AG04450 (cell line): Measurements from ENCODE around the gene LRRC51. TPM values are rescaled to one million over a fixed set of nuclear protein-coding genes. Genes with fewer than 3 reads are reported as not detected.

Experiments used
- CTCF ChIA-PET: fragments of 300-600, 350-600 bp; formaldehyde crosslinking; extraction: SDS; loops from one replicate; lab custom pipeline; 2022; ENCODE audit warnings: antibody characterized with exemption, inconsistent platforms; lab: Charles Lee
- POLR2A ChIA-PET: fragments of 350-600 bp; formaldehyde crosslinking; extraction: SDS; loops from one replicate; lab custom pipeline; 2021; ENCODE audit warnings: antibody characterized with exemption, inconsistent platforms; lab: Yijun Ruan, JAX
- DNase-seq: peaks from one replicate; pipeline ENCODE4 v3.0.0-alpha.2; 2011; ENCODE audit warnings: low read depth, low spot score
- H3K27ac ChIP-seq: one replicate; pipeline ENCODE4 v1.5.1; 2012; ENCODE audit warnings: low read depth, low read length, control low read depth
- H3K27me3 ChIP-seq: one replicate; pipeline ENCODE4 v1.6.0; 2012; ENCODE audit warnings: low read length; ENCODE audit not compliant: control insufficient read depth, insufficient read depth
- H3K4me3 ChIP-seq: 2 replicates; pipeline ENCODE4 v1.5.1; 2011; ENCODE audit warnings: mild to moderate bottlenecking, low read depth, low read length, control low read depth
- H3K9me3 ChIP-seq: 2 replicates; pipeline ENCODE4 v1.5.1; 2012; ENCODE audit warnings: low read length; ENCODE audit not compliant: control insufficient read depth, insufficient read depth
- CTCF ChIP-seq: IDR thresholded peaks from 2 replicates; pipeline ENCODE4 v1.5.1; 2011; ENCODE audit warnings: low read depth, low read length, control low read depth, inconsistent platforms
- polyA plus RNA-seq: library from polyadenylated mRNA; depleted of rRNA; stranded (reverse); fragments of >200 nt; gene quantifications from 2 replicates; pipeline ENCODE4 v1.2.3, GENCODE V29; 2011

The LRRC51 gene
- polyA plus RNA-seq, 1 experiment, result 8.6 TPM

GRCh38 chr11:72100462-72100861 is 19.8 kb downstream of the LRRC51 start:
- CTCF ChIA-PET, result interaction anchor here (1.4 to 6.1 kb wide), 4 partner anchors 10 to 123 kb away, joined by 5 to 52 read pairs (median 24); no protein-coding TSS in a partner anchor
- no peaks in the 10 kb centered on the region; the same call in none of the 2 replicates for H3K9me3 ChIP-seq
- H3K27ac ChIP-seq, result no peak overlapping the region
- TF ChIP-seq CTCF, result no peak
- DNase-seq, result no peak
- POLR2A ChIA-PET, result interaction anchor here (1.1 kb wide), 1 partner anchor 12 kb away, joined by 3 read pairs; the partner anchor contains the start of gene ANAPC15
- H3K4me3 ChIP-seq, result no peak overlapping the region
- H3K27me3 ChIP-seq, result no peaks in the 10 kb centered on the region

- Histone ChIP-seq H3K4me3 (peak overlapping the region; percentile 82), H3K9me3 (no peaks in the 10 kb centered on the region; the same call in none of the 2 replicates), H3K27me3 (no peaks in the 10 kb centered on the region), H3K27ac (no peak overlapping the region)
- no peak for TF ChIP-seq CTCF
- ChIA-PET CTCF (interaction anchor here (1.3 to 6.1 kb wide), 5 partner anchors 11 to 81 kb away, joined by 4 to 52 read pairs (median 15); no protein-coding TSS in a partner anchor), POLR2A (interaction anchor here (0.6 to 1.1 kb wide), 3 partner anchors 10 to 61 kb away, joined by 3 to 7 read pairs (median 3); partner anchors contain the start of gene ANAPC15)
- no peak for DNase-seq
These were observed 21.5 kb downstream of the LRRC51 start for GRCh38 chr11:72102162-72102561.

GRCh38 chr11:72102631-72102945 is 21.9 kb downstream of the LRRC51 start:
- H3K9me3 ChIP-seq, result no peaks in the 10 kb centered on the region; the same call in none of the 2 replicates
- ChIA-PET POLR2A (interaction anchor here (0.6 to 1.1 kb wide), 3 partner anchors 10 to 62 kb away, joined by 3 to 7 read pairs (median 3); partner anchors contain the start of gene ANAPC15), CTCF (interaction anchor here (1.3 to 6.1 kb wide), 5 partner anchors 12 to 81 kb away, joined by 4 to 52 read pairs (median 15); no protein-coding TSS in a partner anchor)

DNA sequence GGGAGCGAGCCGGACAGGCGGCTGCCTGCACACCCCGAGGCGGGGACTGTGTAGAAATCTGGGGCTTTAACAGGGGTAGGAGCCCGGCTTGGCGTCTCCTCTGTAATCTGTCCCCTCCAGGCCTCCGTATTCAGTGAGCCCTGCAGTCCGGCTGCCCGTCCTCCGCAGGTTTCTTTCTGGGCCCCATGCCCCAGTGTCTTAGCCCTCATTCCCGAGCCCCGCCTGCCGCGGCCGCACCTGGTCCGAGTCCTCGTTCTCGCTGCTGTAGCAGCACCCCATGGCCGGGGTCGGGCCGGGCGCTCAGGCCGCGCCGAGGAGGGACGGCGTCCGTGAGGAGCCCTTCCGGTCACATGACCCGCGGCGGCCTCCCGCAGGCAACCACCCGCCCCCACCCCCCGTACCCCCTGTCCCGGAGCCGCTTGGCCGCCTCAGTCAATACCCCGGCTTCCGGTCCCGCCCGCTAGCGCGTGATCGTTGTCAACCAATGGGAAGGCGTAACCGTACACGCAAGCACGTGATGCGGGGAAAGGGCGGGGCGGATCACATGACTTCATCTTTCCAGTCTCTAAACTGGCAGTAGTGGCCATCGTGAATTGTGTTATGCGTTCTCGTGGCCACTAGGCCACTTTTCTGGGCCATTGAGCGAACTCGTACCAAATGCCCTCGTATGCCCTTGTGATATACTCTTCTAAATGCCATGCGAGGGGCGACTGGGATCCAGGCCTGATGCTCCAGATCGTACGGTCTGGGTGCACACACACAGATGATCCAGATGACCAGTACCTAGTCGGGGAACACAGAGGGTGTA is 22.5 kb downstream of the LRRC51 start, which contains the start of gene LAMTOR1:
Gene LAMTOR1 (minus strand): TSS at position 352 of the 808 bp plus-strand sequence. CDS start 73 bp downstream, at position 279.
- Histone ChIP-seq H3K4me3 (peak within 1 kb of the TSS; percentile 82), H3K9me3 (no peaks in the 10 kb centered on the region; the same call in none of the 2 replicates), H3K27me3 (no peaks in the 10 kb centered on the region), H3K27ac (peak within 1 kb of the TSS; percentile 90)
- peak; percentile 46 for TF ChIP-seq CTCF
- CTCF ChIA-PET, result interaction anchor here (0.6 to 6.1 kb wide), 3 partner anchors 47 to 80 kb away, joined by 5 to 52 read pairs (median 15); no protein-coding TSS in a partner anchor
- peak; percentile 98 for DNase-seq
- POLR2A ChIA-PET, result interaction anchor here (0.9 to 1.1 kb wide), 2 partner anchors 9 to 16 kb away, joined by 3 to 7 read pairs; partner anchors contain the start of gene ANAPC15

More at GRCh38 chr11:72102631-72102945, 21.9 kb downstream of the LRRC51 start:
- DNase-seq, result no peak
- H3K27ac ChIP-seq, result peak overlapping the region; percentile 90
- peak overlapping the region; percentile 82 for H3K4me3 ChIP-seq
- no peaks in the 10 kb centered on the region for H3K27me3 ChIP-seq
- TF ChIP-seq CTCF, result no peak
